Activated CD4-positive, alpha-beta T cell treated with anti-CD3 and anti-CD28 coated beads for 1 hour (primary cell): ENCODE results near the gene CHURC1.

Experiments
- DNase-seq: peaks from one replicate; pipeline ENCODE4 v3.0.0-alpha.2; 2020

CHURC1 gene

GRCh38 chr14:64914237-64915028, at the start of gene CHURC1:
CHURC1 (plus strand) TSS chr14:64914455; CDS start chr14:64914496, 41 bp downstream.
- peak; percentile 96 for DNase-seq

- DNase-seq: no peak
Observed at GRCh38 chr14:64865109-64865508, 49.1 kb upstream of the CHURC1 start.

- no peak for DNase-seq
Observed at GRCh38 chr14:64865992-64866391, 48.3 kb upstream of the CHURC1 start.

- DNase-seq: no peak
Observed at GRCh38 chr14:64867182-64867581, 47.1 kb upstream of the CHURC1 start.

GRCh38 chr14:64868379-64868778, 45.9 kb upstream of the CHURC1 start:
- DNase-seq: no peak

GRCh38 chr14:64868841-64869240, 45.4 kb upstream of the CHURC1 start:
- DNase-seq: no peak

GRCh38 chr14:64870160-64870559, 44.1 kb upstream of the CHURC1 start:
- no peak for DNase-seq

- DNase-seq: no peak
Observed at GRCh38 chr14:64871344-64871743, 42.9 kb upstream of the CHURC1 start.

GRCh38 chr14:64873506-64874219, 40.6 kb upstream of the CHURC1 start:
- DNase-seq: no peak

- DNase-seq: no peak
Observed at GRCh38 chr14:64875350-64875749, 38.9 kb upstream of the CHURC1 start.

GRCh38 chr14:64877846-64878245, 36.4 kb upstream of the CHURC1 start:
- DNase-seq: no peak

- no peak for DNase-seq
Observed at GRCh38 chr14:64878837-64879634, 35.2 kb upstream of the CHURC1 start.

GRCh38 chr14:64879635-64880220, 34.5 kb upstream of the CHURC1 start, which contains the start of gene SPTB:
SPTB (minus strand) TSS chr14:64879907; CDS start chr14:64823094, 56,813 bp downstream.
- DNase-seq: peak; percentile 55

- DNase-seq: peak; percentile 48
Observed at GRCh38 chr14:64880221-64881121, 33.8 kb upstream of the CHURC1 start.

GRCh38 chr14:64885559-64885958, 28.7 kb upstream of the CHURC1 start:
- DNase-seq: no peak

GRCh38 chr14:64889352-64889751, 24.9 kb upstream of the CHURC1 start:
- no peak for DNase-seq

GRCh38 chr14:64891173-64891838, 22.9 kb upstream of the CHURC1 start:
- no peak for DNase-seq

GRCh38 chr14:64891839-64892375, 22.3 kb upstream of the CHURC1 start:
- no peak for DNase-seq

GRCh38 chr14:64899958-64900357, 14.3 kb upstream of the CHURC1 start:
- DNase-seq: no peak

- no peak for DNase-seq
Observed at GRCh38 chr14:64906022-64906421, 8.2 kb upstream of the CHURC1 start.
